Parathyroid adenoma (tissue), 2 donors: Measurements from ENCODE around the gene NXF1.

ENCODE experiments used
- H2AFZ ChIP-seq: fragments of 300-600 bp; sonication (generic); one replicate; pipeline ENCODE4 v1.7.0; 2017; ENCODE audit warnings: antibody characterized with exemption, mild to moderate bottlenecking
- H3K27ac ChIP-seq: fragments of 300-600 bp; sonication (generic); one replicate; pipeline ENCODE4 v1.7.0; 2017
- H3K27me3 ChIP-seq: fragments of 300-600 bp; sonication (generic); one replicate; pipeline ENCODE4 v1.7.0; 2017; ENCODE audit warnings: low read length; ENCODE audit not compliant: control insufficient read depth, insufficient read depth
- H3K36me3 ChIP-seq: fragments of 300-600 bp; sonication (generic); one replicate; pipeline ENCODE4 v1.7.0; 2017; ENCODE audit warnings: low read length; ENCODE audit not compliant: control insufficient read depth, insufficient read depth
- H3K4me1 ChIP-seq: fragments of 300-600 bp; sonication (generic); one replicate; pipeline ENCODE4 v1.7.0; 2017; ENCODE audit warnings: control low read depth
- H3K4me2 ChIP-seq: fragments of 300-600 bp; sonication (generic); one replicate; pipeline ENCODE4 v1.7.0; 2017; ENCODE audit warnings: low read length
- H3K4me3 ChIP-seq: fragments of 300-600 bp; sonication (generic); one replicate; pipeline ENCODE4 v1.7.0; 2017; ENCODE audit warnings: low read depth, low read length
- H3K79me2 ChIP-seq: fragments of 300-600 bp; sonication (generic); one replicate; pipeline ENCODE4 v1.7.0; 2017; ENCODE audit warnings: control low read depth
- H3K9ac ChIP-seq: fragments of 300-600 bp; sonication (generic); one replicate; pipeline ENCODE4 v1.7.0; 2017; ENCODE audit warnings: mild to moderate bottlenecking
- H3K9me3 ChIP-seq: fragments of 300-600 bp; sonication (generic); one replicate; pipeline ENCODE4 v1.7.0; 2017; ENCODE audit warnings: low read length; ENCODE audit not compliant: control insufficient read depth
- TF ChIP-seq, protein P1 (sequence below): fragments of 300-600 bp; sonication (generic); IDR thresholded peaks from one replicate; pipeline ENCODE4 v1.7.0; 2017; ENCODE audit warnings: antibody characterized with exemption, mild to moderate bottlenecking
- donor health status: primary hyperparathyroidism.

The NXF1 gene

GRCh38 chr11:62805076-62805892 lies at the start of gene NXF1:
NXF1 (minus strand) TSS chr11:62805440; CDS start chr11:62805356, 84 bp downstream.
- Histone ChIP-seq H3K4me1 (peaks cover 3% of the 10 kb centered on the region), H3K27ac (peak within 1 kb of the TSS; percentile 64), H3K4me3 (peak within 1 kb of the TSS; percentile 63), H2AFZ (peak within 1 kb of the TSS; percentile 80), H3K9ac (no peak within 1 kb of the TSS), H3K9me3 (no peaks in the 10 kb centered on the region), H3K36me3 (no peaks in the 10 kb centered on the region), H3K27me3 (no peaks in the 10 kb centered on the region), H3K4me2 (peak within 1 kb of the TSS; percentile 64), H3K79me2 (peaks cover 3% of the 10 kb centered on the region)
- TF ChIP-seq, protein P1, sequence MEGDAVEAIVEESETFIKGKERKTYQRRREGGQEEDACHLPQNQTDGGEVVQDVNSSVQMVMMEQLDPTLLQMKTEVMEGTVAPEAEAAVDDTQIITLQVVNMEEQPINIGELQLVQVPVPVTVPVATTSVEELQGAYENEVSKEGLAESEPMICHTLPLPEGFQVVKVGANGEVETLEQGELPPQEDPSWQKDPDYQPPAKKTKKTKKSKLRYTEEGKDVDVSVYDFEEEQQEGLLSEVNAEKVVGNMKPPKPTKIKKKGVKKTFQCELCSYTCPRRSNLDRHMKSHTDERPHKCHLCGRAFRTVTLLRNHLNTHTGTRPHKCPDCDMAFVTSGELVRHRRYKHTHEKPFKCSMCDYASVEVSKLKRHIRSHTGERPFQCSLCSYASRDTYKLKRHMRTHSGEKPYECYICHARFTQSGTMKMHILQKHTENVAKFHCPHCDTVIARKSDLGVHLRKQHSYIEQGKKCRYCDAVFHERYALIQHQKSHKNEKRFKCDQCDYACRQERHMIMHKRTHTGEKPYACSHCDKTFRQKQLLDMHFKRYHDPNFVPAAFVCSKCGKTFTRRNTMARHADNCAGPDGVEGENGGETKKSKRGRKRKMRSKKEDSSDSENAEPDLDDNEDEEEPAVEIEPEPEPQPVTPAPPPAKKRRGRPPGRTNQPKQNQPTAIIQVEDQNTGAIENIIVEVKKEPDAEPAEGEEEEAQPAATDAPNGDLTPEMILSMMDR = no peak

DNA sequence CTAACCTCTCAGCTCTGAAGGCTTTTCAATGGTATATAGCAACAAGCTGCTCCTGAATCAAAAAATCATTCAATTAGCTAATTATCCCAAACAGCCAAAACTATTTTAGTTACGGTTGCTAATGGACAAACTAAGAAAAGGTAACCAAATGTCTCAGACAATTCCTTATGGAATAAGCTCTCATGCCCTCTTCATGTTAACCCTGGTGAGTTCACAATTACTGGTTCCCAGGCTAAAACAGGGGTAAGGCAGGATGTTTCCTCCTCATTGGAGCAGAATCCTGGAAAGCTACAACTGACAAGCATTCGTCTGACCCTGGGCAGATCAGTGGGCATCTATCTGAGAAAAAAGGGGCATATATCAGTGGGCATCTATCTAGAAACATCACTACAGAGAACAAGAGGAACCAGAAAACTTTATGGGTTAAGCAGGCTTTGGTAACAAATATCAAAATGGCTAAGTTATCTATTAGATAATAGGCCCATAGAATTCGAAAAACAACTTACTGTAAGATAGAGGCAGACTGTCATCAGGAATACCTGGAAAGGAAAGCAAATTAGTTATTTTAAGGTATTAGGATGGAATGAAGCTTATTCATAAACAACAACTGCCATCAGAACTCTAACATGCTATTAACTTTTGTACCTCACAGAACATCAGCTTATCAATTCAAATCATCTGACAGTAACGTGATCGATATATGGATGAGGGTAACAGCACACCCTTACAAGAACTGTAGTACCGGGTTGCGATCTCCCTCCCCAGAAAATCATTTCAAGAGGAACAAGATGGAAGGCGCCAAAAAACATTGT lies 49.0 kb upstream of the NXF1 start:
- TF ChIP-seq, protein P1 = no peak
- H3K4me3 ChIP-seq = peak overlapping the region; percentile 97
- no peaks in the 10 kb centered on the region for H3K27me3 ChIP-seq
- no peaks in the 10 kb centered on the region for H3K4me1 ChIP-seq
- no peak overlapping the region for H3K9ac ChIP-seq
- H3K79me2 ChIP-seq = peaks cover 4% of the 10 kb centered on the region
- H3K9me3 ChIP-seq = no peaks in the 10 kb centered on the region
- no peaks in the 10 kb centered on the region for H3K36me3 ChIP-seq
- H3K27ac ChIP-seq = no peak overlapping the region
- H2AFZ ChIP-seq = no peak overlapping the region
- H3K4me2 ChIP-seq = peak overlapping the region; percentile 94

DNA sequence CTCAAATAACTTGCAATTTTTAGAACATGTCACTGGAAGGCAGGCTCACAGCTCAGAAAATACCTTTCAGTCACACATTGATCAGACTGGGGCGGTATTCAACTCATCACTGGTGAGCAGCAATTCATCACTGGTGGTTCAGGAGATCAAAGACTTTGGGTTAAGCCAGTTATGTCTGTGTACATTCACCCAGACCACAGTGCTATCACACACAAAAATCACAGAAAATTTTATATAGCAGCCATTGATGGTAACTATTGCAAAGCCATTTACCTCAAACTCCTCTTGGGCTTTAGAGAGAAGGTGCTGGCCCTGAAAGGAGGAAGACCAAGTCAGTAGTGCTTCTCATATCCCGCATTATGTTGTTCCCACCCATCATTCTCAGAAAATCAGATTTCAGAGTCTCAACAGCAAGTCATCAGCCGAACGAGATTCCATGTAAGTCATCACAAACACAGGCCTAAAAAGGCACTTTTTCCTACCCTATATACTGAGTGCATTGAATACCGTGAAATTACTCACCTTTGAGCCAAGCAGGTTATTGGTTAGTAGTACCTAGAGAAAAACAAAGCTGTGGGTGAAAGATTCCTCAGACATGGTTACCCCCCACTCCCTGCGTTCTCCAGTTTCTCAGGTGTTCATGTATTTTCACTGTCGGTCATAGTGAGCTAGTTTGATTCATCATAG lies 48.2 kb upstream of the NXF1 start:
- H3K9me3 ChIP-seq = no peaks in the 10 kb centered on the region
- no peaks in the 10 kb centered on the region for H3K4me1 ChIP-seq
- peaks cover 4% of the 10 kb centered on the region for H3K79me2 ChIP-seq
- H2AFZ ChIP-seq = no peak overlapping the region
- no peak overlapping the region for H3K9ac ChIP-seq
- TF ChIP-seq, protein P1 = no peak
- no peak overlapping the region for H3K4me3 ChIP-seq
- no peak overlapping the region for H3K27ac ChIP-seq
- no peaks in the 10 kb centered on the region for H3K36me3 ChIP-seq
- H3K4me2 ChIP-seq = no peak overlapping the region
- H3K27me3 ChIP-seq = no peaks in the 10 kb centered on the region

GRCh38 chr11:62852523-62853188 lies 47.4 kb upstream of the NXF1 start:
- TF ChIP-seq, protein P1 = no peak
- Histone ChIP-seq H3K9me3 (no peaks in the 10 kb centered on the region), H3K27me3 (no peaks in the 10 kb centered on the region), H3K27ac (no peak overlapping the region), H3K36me3 (no peaks in the 10 kb centered on the region), H3K4me3 (no peak overlapping the region), H3K9ac (no peak overlapping the region), H3K4me2 (no peak overlapping the region), H2AFZ (no peak overlapping the region), H3K4me1 (no peaks in the 10 kb centered on the region), H3K79me2 (peaks cover 4% of the 10 kb centered on the region)
